ENCODE results near the gene BNIP2. TPM values are rescaled to one million over a fixed set of nuclear protein-coding genes. Genes with fewer than 3 reads are reported as not detected.

BNIP2 gene
- total and polyA plus RNA-seq, 4 donors, result 17.4 to 73.6 (median 29.6) TPM

- peak overlapping the region; percentile 61 to 85 (median 81) for H3K4me3 ChIP-seq (ENCODE audit: low read depth in 1 of 3, low read length in 3 of 3)
- peak overlapping the region; percentile 98 to 100 for H3K27ac ChIP-seq (ENCODE audit: low read depth in 1 of 2, low read length in 2 of 2)
- WGBS, result 2% methylated on average over 25 of the region's 25 CpGs
- peak; percentile 81 for DNase-seq (ENCODE audit: low spot score)
- H3K4me1 ChIP-seq (ENCODE audit: control insufficient read depth in 4 of 4, insufficient read depth in 4 of 4, low read length in 3 of 4), result peaks cover 12 to 46% (median 40%) of the 10 kb centered on the region in 4 donors
- H3K27me3 ChIP-seq (ENCODE audit: control insufficient read depth in 4 of 4, insufficient read depth in 4 of 4, low read length in 3 of 4), result no peaks in the 10 kb centered on the region
- H3K36me3 ChIP-seq (ENCODE audit: control insufficient read depth in 4 of 4, insufficient read depth in 3 of 4, low read depth in 1 of 4, low read length in 3 of 4), result no peaks in the 10 kb centered on the region
- H3K9me3 ChIP-seq (ENCODE audit: control insufficient read depth in 4 of 4, low read length in 3 of 4), result no peaks in the 10 kb centered on the region
- H3K9ac ChIP-seq (ENCODE audit: low read depth in 1 of 2, low read length in 2 of 2), result peak overlapping the region; percentile 18 to 94
- TF ChIP-seq FOXA1 (IDR thresholded peaks at IDR 0.05) (no peak), YY1 (IDR thresholded peaks at IDR 0.05) (peak; percentile 87), HNF4A (conservative IDR thresholded peaks at IDR 0.05) (no peak), NR2F2 (IDR thresholded peaks at IDR 0.05) (no peak), RXRA (IDR thresholded peaks at IDR 0.05) (peak in 1 of 2 donors; percentile 13), ATF3 (IDR thresholded peaks at IDR 0.05) (no peak), REST (IDR thresholded peaks at IDR 0.05) (peak; percentile 62), FOXA2 (IDR thresholded peaks at IDR 0.05) (no peak), TAF1 (conservative IDR thresholded peaks at IDR 0.05) (peak; percentile 75), EGR1 (IDR thresholded peaks at IDR 0.05; ENCODE audit: low read depth in 2 of 2) (peak; percentile 50 to 59), MAX (IDR thresholded peaks at IDR 0.05) (no peak), JUND (IDR thresholded peaks at IDR 0.05) (no peak), HNF4G (IDR thresholded peaks at IDR 0.05) (no peak), ZBTB33 (IDR thresholded peaks at IDR 0.05) (no peak), SP1 (IDR thresholded peaks at IDR 0.05) (peak; percentile 31), RAD21 (IDR thresholded peaks at IDR 0.05) (no peak), GABPA (IDR thresholded peaks at IDR 0.05 in 1 of 2, conservative IDR thresholded peaks at IDR 0.05 in 1 of 2) (no peak), CTCF (IDR thresholded peaks at IDR 0.05; ENCODE audit: low read depth, low read length, missing input control) (no peak)
Observed at GRCh38 chr15:59689626-59690236, 611 bp upstream of the BNIP2 start.

Data from liver (tissue), 9 donors.